HG03196 (cell line): ENCODE results near the gene PGM5.
A peak's percentile ranks its signal among the peaks of the same experiment; 100 is the strongest.
"Not testable (repeated sequence)": the region's sequence is repeated elsewhere in the genome, so short reads cannot be mapped to it uniquely, and the experiment has no call there.

Source experiments
- ATAC-seq: cut with Tn5 transposase; IDR thresholded peaks from one replicate; pipeline ENCODE4 v1.9.1; 2021; ENCODE audit not compliant: unreplicated experiment

The PGM5 gene

DNA sequence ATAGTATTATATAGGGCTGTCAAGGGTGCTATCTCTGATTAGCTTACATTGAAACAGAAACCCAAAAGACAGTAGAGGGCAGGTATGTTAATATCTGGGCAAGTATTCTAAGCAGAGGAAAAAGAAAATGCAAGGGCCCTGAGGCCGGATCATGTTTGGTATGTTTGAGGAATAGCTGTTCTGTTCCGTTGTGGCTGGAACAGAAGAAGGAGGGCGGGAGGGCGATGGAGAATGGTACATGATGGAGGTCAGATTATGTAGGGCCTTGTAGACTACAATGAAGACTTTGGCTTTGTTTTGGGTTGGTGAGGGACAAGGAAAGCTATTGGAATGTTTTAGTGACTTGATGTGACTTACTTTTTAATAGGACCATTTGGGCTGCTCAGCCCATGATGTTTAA is 19.4 kb downstream of the PGM5 start:
- not testable (repeated sequence) for ATAC-seq

DNA sequence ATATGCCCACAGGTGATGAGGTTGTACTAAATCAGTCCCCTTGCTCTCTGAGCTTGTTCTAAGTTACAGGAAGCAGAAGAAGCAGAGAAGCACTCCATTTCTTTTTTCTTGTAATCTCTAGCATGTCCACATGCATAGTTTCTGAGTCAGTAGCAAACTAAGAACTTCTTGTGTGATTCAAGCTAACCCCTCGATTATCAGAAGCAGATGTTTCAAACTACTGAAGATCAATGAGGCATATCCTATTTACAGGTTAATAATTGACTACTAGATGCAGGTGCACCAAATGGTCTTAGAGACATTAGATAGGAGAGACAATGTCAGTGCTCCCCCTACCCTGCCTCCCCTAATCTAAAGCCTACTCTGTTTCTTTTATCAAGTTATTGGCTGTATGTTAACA is 21.3 kb downstream of the PGM5 start:
- peak; percentile 67 for ATAC-seq

DNA sequence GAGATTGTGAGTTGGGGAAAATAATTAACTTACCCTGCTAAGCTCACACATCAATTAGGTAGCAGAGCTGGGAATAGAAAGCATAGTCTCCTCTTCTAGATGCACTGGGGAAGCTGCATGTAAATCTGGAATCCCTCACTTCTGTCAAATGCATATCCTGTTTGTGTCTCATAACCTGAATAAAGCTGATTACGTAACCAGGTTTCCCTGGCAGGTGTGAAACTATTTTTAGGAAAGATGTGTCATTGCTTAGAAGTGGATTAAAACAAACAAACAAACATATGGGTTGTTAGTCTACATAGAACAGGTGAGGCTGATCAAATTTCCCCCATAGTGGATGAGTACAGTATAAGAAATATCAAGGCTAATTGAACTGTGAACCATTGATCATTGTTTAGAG is 27.5 kb downstream of the PGM5 start:
- ATAC-seq, result not testable (repeated sequence)

DNA sequence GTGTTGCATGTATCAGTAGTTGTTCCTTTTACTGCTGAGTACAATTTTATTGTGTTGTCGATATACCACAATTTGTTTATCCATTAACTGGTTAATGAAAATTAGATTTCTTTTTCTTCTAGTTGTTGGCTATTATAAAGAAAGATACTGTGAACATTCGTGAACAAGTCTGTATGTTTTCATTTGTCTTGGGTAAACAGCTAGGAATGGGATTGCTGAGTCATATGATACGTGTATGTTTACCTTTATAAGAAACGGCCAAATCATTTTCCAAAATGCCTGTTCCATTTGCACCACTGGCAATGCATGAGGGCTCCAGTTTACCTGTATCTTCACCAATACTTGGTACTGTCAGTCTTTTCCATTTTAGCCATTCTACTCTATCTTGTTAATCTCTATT is 33.1 kb downstream of the PGM5 start:
- ATAC-seq, result not testable (repeated sequence)

DNA sequence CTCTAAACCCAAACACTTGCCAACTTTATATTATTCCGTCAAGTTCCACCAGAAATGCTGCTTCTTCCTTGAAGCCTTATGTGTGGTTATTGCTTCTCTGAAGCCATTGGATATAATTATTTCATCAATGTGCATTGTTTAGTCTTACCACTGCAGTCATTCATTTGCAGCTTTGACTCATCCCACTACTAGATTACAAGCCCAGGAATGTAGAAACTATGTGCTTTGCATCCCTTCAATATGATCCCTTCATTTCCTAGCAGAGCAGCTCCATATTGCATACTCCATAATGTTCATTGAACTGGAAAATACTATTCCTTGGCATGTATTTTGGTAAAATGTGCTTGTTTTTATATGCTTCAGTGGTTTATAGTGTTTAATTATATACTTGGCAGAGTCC is 34.3 kb downstream of the PGM5 start:
- not testable (repeated sequence) for ATAC-seq

DNA sequence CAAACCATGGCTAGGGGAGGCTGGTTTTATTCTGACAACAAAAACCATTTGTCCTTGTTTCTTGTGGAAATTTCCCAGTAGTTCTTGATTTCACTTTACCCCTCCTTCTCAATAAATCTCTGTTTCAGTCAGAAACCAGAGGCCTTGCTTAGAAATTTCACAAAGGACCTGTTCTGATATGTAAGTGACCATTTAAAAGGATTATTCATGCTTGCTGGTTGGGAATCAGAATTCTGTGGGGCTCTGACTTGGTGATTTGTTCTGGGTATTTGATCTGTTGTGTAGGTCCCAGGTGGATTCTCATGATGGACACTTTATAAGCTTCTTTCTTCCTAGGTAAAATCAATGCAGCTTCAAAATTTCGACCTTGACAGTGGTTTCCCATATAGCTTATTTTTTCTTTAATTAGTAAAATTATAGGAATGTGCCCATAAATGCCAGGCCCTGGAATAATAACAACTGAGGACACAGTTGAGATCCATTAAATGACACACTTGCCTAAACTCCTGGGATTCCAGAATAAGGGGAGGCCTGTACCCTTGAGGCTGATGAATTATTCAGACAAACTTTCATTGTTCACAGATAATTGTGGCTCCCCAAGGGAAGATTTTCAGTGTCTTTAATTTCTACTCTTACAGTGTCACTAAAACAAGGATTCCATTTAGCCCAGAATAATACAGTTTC is 40.1 kb downstream of the PGM5 start:
- not testable (repeated sequence) for ATAC-seq

DNA sequence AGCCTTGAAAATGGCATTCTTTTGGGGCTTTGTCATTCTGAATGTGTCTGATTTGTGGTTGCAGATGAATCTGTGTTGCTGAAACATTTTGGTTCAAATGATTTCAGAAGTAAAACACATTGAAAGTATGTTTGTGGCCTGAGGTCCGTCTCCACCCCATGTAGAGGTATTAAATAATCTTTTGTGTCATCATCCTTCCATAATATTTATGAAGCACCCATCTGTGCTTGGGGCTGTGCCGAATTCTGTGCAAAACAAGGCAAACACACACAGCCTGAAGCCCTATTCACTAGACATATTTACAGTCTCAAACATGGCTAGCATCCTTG is 40.6 kb downstream of the PGM5 start:
- ATAC-seq, result not testable (repeated sequence)

DNA sequence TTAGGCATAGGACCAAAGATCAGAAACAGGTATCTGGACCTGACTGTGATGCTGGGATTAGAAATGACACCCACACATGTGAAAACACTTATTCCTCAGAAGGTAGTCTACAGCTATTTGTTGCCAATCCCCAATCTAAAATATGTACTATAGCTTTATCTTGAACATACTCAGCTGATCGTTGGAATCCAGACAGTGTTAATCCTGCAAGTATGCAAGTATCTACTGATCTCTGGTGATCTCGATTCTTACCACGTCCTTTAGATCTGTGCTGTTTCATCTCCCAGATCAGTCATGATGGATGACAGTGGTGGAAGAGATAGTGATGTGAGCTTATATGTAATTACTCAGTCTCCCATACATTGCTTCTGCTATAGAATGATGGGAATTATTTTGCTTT is 41.4 kb downstream of the PGM5 start:
- not testable (repeated sequence) for ATAC-seq

DNA sequence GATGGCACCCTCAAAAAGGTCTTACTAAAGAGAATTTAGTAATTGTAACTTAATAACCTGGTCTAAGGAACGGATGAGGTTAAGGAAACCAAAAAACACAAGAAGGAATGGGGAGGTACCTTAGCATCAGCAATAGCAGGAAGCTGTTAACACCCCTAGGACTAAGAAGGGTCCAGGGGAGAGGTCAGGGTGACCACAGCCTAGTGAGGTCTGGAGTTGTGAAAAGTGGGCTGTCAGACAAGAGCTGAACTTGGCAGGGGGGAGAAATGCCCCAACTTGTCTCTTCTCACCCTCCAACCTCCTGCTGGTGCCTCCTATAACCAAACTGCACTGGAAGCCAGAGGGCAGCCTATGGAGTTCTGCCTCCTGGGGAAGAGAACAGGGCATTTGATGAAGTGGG is 41.9 kb downstream of the PGM5 start:
- not testable (repeated sequence) for ATAC-seq

DNA sequence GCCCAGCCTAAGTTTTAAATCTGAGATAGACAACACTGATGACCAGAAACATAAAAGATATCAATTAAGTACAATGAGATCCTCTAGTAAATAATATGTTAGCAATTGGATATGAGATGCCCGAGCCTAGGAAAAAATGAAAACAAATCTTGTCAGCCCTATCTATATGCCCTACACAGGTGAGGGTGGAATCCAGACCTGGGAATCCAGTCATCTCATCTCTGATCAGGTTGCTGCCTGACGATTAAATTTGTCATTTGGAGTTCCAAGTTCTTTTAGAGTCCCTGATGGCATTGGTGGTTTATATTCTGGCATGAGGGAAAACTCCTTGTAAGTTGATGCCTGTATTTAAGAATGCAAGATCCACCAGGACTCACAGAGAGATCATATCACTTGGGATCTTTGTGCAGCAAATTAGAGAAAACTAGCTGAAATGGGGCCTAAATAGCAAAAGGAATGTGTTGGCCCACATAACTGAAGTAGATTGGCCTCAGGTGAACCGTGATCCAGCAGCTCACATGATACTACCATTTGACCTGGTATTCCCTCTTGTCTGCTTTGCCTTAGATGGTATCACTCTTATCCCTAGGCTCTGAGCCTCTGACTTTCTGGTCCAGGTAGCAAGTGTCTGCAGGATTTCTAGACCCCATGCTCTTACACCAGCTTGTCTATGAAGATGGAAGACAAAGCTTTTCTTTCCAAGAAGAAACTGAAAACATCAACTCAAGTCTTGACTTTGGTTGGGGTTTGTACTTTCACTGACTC is 48.2 kb downstream of the PGM5 start:
- not testable (repeated sequence) for ATAC-seq

DNA sequence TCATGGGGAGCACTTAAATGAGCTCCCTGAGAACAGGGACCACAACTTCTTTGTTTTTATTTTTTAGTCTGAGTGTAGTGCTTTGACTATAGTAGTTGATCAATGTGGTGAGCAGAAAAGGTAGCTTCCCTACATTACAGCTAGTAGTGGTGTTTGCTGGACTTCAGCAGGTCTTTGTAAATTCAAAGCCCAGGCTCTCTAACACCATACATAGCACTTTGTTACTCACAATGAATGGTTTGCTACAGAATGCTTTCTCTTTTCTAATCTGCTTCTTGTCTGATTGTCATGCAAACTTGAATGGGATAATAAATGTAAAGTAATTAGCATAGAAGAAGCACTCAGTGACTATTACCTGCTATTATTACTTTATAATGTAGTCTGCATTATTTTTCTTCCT is 55.5 kb downstream of the PGM5 start:
- ATAC-seq, result not testable (repeated sequence)

DNA sequence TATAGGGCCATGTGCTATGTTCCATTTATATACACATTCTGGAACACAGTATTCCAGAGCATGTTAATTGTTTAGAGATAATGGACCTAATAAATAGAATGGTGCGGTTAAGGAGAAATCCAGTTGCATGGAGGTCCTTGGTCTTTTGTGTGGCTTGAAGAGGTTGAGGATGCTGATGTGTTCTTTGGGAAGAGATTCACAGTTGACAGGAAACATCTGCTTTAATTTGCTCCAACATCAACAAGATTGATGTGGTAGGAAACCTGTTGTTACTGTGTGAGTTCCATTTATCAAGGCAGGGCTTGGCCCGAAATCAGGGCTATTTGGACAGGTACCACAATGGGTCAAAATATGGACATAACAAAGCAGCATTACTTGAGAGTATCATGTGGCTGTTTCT is 56.3 kb downstream of the PGM5 start:
- not testable (repeated sequence) for ATAC-seq

DNA sequence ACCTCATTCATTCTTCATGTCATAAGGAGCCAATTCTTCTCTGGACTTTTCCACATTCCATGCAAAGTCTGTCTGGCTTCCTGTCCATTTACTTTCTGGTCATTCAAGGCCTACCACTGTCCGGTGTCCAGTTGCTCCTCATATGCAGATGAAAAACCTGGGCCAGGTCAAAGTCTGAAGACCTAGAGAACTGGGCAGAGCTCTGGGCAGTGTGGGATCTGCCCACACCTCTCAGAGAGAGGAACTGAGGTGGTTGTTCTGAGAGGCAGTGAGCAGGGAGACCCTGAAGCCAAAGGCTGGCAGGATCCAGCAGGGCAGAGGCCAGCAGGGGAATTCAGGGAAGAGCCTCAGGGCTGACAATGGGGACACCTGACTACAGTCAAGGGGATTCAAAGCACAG is 58.7 kb downstream of the PGM5 start:
- not testable (repeated sequence) for ATAC-seq

DNA sequence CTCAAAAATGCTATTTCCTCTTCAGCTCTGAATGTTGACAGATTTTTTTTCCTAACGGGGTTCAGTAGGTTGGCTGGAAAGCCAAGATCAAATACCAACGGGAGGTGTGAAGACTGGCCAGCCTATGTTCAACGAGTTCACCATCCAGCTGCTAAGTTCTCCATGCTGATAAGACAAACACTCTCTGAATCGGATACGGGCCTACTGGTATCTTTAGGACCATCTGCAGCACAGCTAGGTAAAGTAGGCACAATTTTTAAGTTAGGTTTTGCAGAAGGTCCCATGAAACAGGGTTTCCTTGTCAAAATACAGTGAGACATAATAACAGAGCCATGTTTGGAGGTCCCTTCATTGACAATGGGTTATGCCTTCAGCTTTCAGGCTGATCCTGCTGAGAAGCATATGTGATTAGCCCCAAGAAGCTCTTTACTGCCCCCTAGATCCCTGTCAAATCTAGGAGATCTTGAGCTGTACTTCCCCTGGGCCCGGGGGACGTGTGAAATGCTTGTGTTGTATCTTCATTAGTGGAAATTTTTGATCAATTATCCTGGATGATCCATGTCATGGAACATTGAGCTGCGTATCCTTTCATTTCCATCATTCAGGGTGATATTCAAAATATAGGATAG is 60.6 kb downstream of the PGM5 start:
- no peak for ATAC-seq

DNA sequence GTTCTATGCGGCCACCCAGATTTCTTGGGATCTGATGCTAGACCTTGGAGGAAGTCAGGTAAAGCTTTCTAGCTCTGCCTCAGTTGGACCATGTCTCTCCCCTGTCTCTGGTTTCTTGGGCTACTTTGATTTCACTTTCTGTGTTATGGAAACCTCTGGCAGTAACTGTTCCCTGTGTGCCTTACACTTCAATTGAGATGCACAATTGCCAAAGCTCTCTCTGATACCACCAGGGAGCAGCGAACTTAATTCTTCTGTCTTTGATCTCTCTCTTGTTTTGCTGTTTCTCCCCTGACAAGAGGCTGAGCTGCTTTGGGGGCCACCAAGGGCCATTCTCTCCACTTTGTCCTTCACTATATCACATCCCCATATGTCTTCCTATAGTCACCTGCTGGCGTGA is 61.4 kb downstream of the PGM5 start:
- ATAC-seq, result no peak

DNA sequence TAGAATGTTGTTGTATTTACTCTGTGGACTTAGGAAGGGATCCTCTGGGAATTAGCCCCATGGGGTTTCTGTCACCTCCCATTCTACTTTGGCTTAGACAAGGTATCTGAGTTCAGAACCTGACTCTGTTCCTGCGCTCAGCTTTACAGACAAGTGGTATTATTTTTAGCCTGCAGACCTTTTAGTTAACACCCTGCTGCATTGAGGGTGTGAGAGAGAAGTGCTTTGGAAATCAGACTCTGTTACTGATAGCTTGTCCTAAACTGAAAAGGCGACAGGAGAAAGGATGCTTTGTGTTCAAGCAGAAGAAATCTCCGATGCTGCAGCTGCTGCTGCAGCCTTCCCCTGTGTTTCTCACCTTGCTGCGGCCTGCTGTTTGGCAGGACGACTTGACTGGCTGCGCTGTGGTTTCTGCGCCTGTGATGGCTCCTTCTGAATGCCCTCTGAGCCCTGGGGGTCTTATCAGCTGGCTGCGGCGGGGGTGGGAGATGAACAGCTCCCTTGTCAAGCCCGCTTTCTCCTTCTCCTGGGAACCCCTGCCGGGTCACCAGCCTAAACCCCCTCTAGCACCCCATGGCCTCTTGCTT is 61.9 kb downstream of the PGM5 start:
- no peak for ATAC-seq

DNA sequence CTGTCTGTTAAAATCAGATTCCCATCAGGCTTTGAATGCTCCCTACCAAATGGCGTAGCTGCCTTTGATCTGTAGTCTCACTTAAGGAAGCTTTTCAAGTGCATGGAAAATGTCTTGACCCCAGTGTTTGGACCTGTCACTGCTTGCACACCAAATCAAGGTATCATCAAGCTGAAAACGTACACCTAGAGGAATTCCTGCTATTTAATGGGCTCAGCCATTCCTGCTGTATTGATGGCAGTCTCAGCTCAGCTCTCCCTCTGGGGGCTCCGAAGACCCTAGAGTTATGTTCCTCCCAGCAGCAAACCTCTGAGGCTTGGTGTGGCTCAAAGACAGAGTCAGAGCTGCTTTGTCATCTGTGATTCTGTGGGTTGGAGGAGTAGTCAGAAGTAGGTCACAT is 63.5 kb downstream of the PGM5 start:
- no peak for ATAC-seq

DNA sequence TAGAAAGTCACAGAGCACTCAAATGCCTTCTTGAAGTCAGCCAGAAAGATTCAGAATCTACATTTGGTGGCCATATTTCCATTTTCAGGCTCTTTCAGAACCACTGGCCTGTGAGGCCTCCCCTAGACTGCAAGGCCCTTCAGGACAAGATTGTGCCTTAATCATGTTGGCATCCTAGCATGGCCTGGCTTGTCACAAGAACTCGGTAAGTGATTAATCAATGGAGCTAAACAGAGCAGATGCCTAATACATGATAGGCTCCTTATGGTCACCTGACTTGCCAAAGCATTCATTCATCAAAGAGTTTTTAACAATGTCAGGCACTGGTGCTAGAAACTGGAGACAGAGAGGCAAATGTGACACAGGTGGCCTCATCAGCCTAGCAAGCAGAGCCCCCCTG is 70.3 kb downstream of the PGM5 start:
- no peak for ATAC-seq

DNA sequence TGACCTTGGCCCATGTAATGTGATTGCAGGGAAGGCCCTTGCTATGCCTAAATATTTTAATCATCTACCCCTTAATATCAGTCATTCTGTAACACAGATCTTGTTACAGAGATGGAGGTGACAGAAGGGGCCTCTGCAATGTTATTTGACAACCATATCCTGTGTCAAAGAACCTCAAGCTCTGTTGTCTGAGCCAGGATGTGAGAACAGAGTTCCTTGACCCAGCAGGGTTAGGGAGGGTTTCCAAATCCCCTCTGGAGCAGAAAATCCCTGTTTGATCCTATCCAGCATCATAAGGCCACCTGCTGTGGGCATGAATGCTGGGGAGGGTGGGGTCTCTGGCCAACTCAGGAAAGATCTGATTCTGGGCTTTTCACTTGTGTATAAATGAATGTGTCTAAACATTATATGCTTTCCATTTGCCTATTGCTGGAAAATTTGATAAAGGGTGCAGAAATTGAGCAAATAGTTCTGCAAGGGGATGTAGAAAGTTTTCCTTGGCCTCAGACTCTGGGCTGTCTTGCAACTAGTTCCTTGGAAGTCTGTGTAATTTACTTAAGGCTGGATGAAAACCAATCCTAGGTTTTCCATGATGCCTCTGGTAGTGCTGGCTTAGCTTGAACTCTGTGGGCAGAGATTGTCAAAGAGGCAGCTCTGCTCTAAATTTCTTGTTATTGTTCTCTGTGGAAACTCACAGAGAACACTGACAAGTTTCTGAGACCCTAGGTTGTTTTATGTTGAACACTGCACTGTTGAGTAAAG is 71.0 kb downstream of the PGM5 start:
- no peak for ATAC-seq

DNA sequence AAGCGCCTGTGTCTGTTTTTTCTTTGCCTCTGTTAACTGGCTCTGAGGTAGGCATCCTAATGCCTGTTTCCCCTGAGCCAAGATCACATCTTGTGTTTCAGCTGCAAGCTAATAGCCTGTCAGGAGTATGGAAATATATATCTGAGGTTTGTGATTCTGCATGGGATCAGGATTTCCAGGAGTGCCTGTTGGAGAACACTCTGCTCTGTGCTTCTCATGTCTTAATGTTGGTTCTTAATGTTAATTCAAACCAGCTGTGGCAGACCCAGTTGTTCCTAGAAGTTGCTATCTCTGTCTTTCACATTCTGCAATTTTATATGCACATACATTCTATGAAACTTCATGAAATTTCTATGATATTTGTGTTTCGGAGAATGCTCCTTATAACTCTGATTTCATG is 72.1 kb downstream of the PGM5 start:
- ATAC-seq, result no peak

DNA sequence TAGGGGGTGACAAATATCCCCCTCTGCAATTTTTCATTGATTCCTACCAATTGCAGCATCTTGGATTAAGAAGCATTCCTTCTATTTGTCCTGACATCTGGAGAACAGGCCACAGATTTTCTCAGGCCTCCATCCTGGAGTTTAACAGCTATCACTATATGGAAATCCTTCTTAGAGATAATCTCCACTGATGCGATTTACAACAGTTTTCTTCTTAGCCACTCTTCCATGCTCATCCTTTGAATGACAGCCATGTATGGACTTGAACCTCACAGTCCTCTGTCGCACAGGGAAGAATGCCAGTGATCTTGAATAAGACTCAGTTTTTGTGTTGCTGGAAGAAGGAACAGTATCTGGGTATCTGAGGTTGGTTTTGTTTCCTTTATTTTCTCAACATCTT is 73.2 kb downstream of the PGM5 start:
- no peak for ATAC-seq
